NOMO-1 treated with dmso at 0.1 percent for 144 hours (cell line): ENCODE data around the gene PTPRC.
A peak's percentile ranks its signal among the peaks of the same experiment; 100 is the strongest.

Experiments
- DNase-seq: peaks from one replicate; lab custom pipeline; 2025; ENCODE audit not compliant: unreplicated experiment; lab: John Stamatoyannopoulos, UW

The PTPRC gene

GRCh38 chr1:198672124-198672523 is 33.3 kb downstream of the PTPRC start:
- DNase-seq, result no peak

- DNase-seq, result no peak
Measured at GRCh38 chr1:198674009-198674408, 35.2 kb downstream of the PTPRC start.

- no peak for DNase-seq
Measured at GRCh38 chr1:198676253-198676652, 37.4 kb downstream of the PTPRC start.

DNA sequence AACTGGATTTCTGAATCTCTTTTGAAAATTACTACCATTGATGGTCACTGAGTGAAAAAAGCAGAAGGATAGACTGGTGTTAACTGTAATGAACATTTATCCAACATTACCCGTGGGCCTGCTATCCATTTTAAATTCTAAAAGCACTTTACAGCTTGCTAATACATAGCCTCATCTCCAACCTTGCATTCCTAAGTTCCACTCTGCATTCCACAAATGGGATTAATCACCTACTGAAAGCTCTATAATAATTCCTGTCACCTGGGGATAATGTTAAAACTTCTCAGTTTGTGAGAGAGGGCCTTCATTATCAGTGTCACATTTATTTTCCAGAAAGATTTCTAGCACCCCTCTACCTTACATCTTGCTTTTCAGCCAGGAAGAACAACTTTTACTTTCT is 38.2 kb downstream of the PTPRC start:
- no peak for DNase-seq

DNA sequence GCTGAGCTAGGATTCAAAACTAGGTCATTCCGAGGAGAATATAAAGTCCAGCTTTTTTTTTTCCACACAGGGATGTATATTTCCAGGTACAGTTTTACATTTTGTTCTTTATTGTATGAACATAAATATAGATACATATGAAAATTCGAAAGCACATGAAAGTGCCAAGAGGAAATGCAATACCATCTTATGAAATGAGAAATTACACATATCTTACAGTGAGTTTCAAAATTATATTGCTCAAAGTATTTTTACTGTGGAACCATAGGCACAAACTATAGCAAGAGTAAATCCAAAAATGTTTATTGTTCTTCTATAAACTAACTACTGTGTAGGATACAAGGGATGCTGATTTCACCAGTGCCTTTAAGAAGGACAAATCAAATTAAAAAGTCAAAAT is 39.0 kb downstream of the PTPRC start:
- no peak for DNase-seq

- DNase-seq, result no peak
Measured at GRCh38 chr1:198678301-198678836, 39.5 kb downstream of the PTPRC start.

DNA sequence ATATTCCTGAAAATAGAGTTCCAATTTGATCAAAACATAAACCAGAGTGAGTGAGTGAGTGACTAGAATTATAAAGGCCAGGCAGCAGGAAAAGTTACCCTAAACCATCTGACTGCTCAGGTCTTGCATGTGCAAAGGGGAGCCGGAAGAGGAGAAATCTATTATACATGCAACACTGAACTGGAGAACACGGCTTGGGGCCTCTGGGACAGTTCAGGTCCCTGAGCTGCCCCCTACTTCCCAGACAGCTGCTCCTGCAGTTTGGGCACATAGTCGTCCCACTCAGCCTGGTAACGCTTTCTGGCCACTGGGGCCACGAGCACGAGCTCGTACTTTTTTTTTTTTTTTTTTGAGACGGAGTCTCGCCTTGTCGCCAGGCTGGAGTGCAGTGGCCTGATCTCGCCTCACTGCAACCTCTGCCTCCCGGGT is 40.1 kb downstream of the PTPRC start:
- no peak for DNase-seq

DNA sequence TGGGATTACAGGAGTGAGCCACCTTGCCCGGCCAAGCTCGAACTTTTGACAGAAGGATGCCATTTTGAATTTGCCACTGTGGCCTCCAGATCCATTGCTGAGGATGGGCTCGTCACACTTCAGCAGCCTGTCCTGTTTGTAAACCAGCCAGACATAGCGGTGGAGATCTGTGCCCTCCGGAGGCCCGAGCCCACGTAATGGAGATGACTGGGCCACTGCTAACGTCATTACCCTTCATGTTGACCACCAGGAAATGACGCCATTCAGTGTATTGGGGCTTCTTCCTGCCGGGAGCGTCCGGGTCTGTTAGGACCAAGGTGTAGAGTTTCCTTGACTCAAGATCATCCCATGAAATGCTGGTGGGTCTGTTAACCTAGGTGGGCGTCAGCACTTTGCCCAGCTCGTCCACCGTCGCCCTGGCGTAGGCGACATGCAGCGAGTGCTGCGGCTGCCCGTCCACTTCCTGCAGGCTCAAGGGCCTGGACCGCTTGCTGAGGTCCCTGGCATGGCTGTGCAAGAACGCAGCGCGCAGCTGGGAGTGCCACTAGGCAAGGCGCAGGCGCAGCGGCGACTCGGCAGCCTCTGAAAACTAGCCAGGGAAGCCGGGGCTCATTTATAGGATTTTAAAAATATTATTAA is 40.8 kb downstream of the PTPRC start:
- no peak for DNase-seq

GRCh38 chr1:198680174-198680875 is 41.5 kb downstream of the PTPRC start:
- no peak for DNase-seq

GRCh38 chr1:198681252-198681651 is 42.4 kb downstream of the PTPRC start:
- DNase-seq, result no peak

DNA sequence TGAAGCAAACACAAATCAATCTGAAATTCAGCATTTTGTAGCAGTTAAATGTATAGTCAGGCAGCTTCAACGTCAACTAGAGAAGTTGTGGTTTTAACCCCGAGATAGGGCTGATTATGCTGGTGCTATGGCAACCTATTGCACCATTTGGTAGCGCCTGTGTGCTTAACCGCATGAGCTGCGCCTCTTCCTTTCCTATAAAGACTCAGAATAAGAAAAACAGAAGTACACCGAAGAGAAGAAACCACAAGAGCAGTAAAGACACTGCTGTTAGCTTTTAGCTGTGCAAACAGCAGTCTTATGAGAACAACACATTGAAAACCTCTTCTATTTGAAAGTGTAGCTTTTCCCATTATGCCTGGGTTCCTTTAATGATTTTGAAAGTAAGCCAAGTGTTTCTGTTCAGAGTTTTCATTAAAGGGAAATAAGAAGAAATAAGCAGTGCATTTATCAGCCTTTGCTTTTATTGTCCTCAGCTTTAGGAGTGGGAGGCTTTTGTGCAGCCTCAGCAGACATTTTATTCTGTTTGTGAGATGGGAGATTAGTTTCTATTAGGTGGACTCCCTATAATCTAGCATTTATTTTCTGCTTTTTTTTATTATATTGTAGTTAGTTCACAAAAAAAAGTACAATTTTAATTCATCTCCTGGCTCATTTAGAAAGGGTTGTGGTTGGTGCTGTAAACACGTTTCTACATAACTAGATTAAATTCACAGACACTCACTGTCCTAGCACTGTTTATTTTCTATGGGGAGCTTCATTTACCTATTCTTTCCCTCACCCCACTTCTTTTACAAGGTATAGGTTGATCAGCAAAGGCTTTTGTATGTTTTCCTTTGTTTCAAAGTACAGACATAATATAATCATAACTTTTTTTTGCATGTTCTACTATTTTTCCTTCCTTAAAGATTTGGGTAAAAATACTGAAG is 43.3 kb downstream of the PTPRC start:
- DNase-seq, result peak; percentile 92

DNA sequence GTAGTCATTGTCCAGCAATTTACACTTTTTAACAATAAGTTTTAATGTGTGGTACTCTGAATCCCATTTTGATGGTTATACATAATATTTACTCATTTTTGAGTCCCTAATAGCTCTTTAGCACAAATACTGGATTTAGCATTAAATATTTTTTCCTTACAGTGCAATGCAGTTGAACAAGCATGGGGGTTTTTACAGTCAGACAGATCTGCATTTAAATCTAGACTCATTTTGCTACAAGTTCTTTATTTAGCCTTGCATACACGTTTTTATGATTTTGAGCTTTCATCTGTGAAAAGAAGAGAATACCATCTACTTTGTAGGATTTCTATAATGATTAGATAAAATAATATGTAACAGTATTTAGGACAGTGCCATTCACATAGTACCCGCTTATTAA is 44.0 kb downstream of the PTPRC start:
- DNase-seq, result no peak

GRCh38 chr1:198683449-198683848 is 44.6 kb downstream of the PTPRC start:
- DNase-seq, result no peak

GRCh38 chr1:198686069-198686728 is 47.4 kb downstream of the PTPRC start:
- no peak for DNase-seq

DNA sequence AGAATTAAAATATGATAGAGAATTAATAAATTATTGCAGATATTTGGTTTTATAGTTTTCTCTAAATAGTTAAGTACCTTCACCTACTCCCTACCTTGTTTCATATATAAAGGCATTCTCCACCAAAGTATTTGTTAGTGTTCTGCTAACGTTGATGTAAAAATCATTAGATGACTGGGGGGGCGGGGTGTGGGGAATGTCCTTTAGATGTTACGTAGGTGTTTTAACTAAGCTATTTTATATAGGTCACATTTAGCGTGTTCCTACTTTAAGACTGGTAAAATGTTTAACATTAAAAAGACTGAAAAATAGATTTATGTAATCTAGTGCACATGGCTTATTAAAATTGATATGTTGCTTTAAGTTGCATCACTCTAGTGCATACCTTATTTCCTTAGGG is 48.6 kb downstream of the PTPRC start:
- DNase-seq, result no peak

- no peak for DNase-seq
Measured at GRCh38 chr1:198691063-198691462, 52.2 kb downstream of the PTPRC start.

- no peak for DNase-seq
Measured at GRCh38 chr1:198693321-198693720, 54.5 kb downstream of the PTPRC start.

GRCh38 chr1:198694542-198694941 is 55.7 kb downstream of the PTPRC start:
- DNase-seq, result no peak

DNA sequence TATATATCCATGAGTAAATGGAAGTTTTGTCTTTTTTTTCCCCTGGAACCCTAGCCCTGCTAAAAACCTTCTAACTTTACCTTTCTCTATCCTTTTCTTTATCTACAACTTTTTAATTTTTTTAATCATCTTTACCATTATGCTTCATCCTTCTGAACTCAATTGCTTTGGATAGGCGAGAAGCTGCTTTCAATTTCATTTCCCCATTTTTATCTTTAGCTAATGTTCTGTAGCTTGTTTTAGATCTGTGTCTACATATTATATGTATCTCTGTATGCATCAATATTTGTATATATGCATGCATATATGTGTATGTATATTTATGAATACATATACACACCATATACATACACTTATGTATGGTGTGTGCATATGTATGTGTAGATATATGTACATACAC is 57.4 kb downstream of the PTPRC start:
- DNase-seq, result peak; percentile 14

GRCh38 chr1:198699167-198700015 is 60.6 kb downstream of the PTPRC start:
- DNase-seq, result no peak
